IMR-90 (cell line): Measurements from ENCODE around the gene SDR9C7. TPM values are rescaled to one million over a fixed set of nuclear protein-coding genes. Genes with fewer than 3 reads are reported as not detected.

Experiments
- ATAC-seq: fragments of 200-7000 bp; cut with Tn5 transposase; 2 replicates; pipeline ENCODE4 v1.9.1; 2020; ENCODE audit warnings: low read depth, mild to moderate bottlenecking, moderate library complexity
- BruUV-seq: library from RNA; stranded (reverse); fragments of 400-500 nt; replicated peaks from 2 replicates; lab custom pipeline; 2021; lab: Mats Ljungman, UMichigan
- CTCF ChIA-PET: fragments of 300-600 bp; formaldehyde crosslinking; extraction: SDS; loops from one replicate; lab custom pipeline; 2021; ENCODE audit warnings: antibody characterized with exemption; lab: Yijun Ruan, JAX
- POLR2A ChIA-PET: fragments of 300-600 bp; sonication (Branson Sonifier 250); formaldehyde crosslinking; loops from one replicate; lab custom pipeline; 2022; ENCODE audit warnings: antibody characterized with exemption; ENCODE audit not compliant: unreplicated experiment; lab: Charles Lee
- DNase-seq: peaks from one replicate; pipeline ENCODE4 v3.0.0; 2013
- H2AFZ ChIP-seq: replicated peaks from 2 replicates; pipeline ENCODE3; 2013; ENCODE audit warnings: low read length, mild to moderate bottlenecking; ENCODE audit not compliant: poor library complexity
- H2AK5ac ChIP-seq: 2 replicates; pipeline ENCODE4 v1.6.1; 2013; ENCODE audit warnings: low read depth, low read length, inconsistent platforms
- H2AK9ac ChIP-seq: replicated peaks from 2 replicates; pipeline ENCODE3; 2013; ENCODE audit warnings: mild to moderate bottlenecking, low read depth, low read length, moderate library complexity; ENCODE audit not compliant: poor library complexity
- H2BK120ac ChIP-seq: 2 replicates; pipeline ENCODE4 v1.6.1; 2013; ENCODE audit warnings: low read depth, low read length, inconsistent platforms
- H2BK15ac ChIP-seq: 3 replicates; pipeline ENCODE4 v1.6.1; 2013; ENCODE audit warnings: low read depth, low read length, inconsistent platforms
- H2BK20ac ChIP-seq: 2 replicates; pipeline ENCODE4 v1.6.1; 2013; ENCODE audit warnings: low read depth, mild to moderate bottlenecking, inconsistent platforms, low read length, moderate library complexity
- H2BK5ac ChIP-seq: 2 replicates; pipeline ENCODE4 v1.6.1; 2013; ENCODE audit warnings: mild to moderate bottlenecking, low read depth, low read length, inconsistent platforms; ENCODE audit not compliant: poor library complexity, severe bottlenecking
- H3K14ac ChIP-seq: replicated peaks from 2 replicates; pipeline ENCODE4 v1.6.1; 2013; ENCODE audit warnings: low read depth, low read length, inconsistent platforms
- H3K18ac ChIP-seq: 2 replicates; pipeline ENCODE4 v1.6.1; 2013; ENCODE audit warnings: low read depth, low read length, control low read depth
- H3K23ac ChIP-seq: 2 replicates; pipeline ENCODE4 v1.6.1; 2013; ENCODE audit warnings: low read depth, low read length, inconsistent platforms
- H3K27ac ChIP-seq: 2 replicates; pipeline ENCODE4 v1.5.1; 2013; ENCODE audit warnings: mild to moderate bottlenecking, control low read depth, low read length; ENCODE audit not compliant: insufficient read depth
- H3K27me3 ChIP-seq: 2 replicates; pipeline ENCODE4 v1.6.1; 2013; ENCODE audit warnings: low read length; ENCODE audit not compliant: control insufficient read depth, insufficient read depth
- H3K36me3 ChIP-seq: 2 replicates; pipeline ENCODE4 v1.6.1; 2013; ENCODE audit warnings: low read length, mixed read lengths; ENCODE audit not compliant: control insufficient read depth, insufficient read depth
- H3K4ac ChIP-seq: 2 replicates; pipeline ENCODE4 v1.6.1; 2013; ENCODE audit warnings: low read depth, low read length, inconsistent platforms
- H3K4me1 ChIP-seq: 2 replicates; pipeline ENCODE4 v1.6.1; 2013; ENCODE audit warnings: low read length, mixed read lengths; ENCODE audit not compliant: control insufficient read depth, insufficient read depth
- H3K4me2 ChIP-seq: 2 replicates; pipeline ENCODE4 v1.6.1; 2013; ENCODE audit warnings: low read depth, mild to moderate bottlenecking, control low read depth, low read length, moderate library complexity
- H3K4me3 ChIP-seq: 2 replicates; pipeline ENCODE4 v1.5.1; 2013; ENCODE audit warnings: low read depth, mild to moderate bottlenecking, control low read depth, low read length, moderate library complexity; ENCODE audit not compliant: insufficient read depth
- H3K56ac ChIP-seq: 2 replicates; pipeline ENCODE4 v1.6.1; 2013; ENCODE audit warnings: low read length, inconsistent platforms; ENCODE audit not compliant: insufficient read depth; ENCODE audit errors: extremely low read depth
- H3K79me1 ChIP-seq, 2 experiments: 2 replicates each; pipeline ENCODE4 v1.6.1; 2013; ENCODE audit warnings: low read length in 2 of 2, inconsistent platforms in 1 of 2, low read depth in 1 of 2
- H3K9ac ChIP-seq: 2 replicates; pipeline ENCODE4 v1.6.1; 2013; ENCODE audit warnings: low read depth, low read length, control low read depth
- H3K9me1 ChIP-seq: 2 replicates; pipeline ENCODE4 v1.6.1; 2013; ENCODE audit warnings: low read length, inconsistent platforms; ENCODE audit not compliant: insufficient read depth
- H3K9me3 ChIP-seq: 2 replicates; pipeline ENCODE4 v1.6.1; 2013; ENCODE audit warnings: low read length; ENCODE audit not compliant: control insufficient read depth, insufficient read depth
- H4K20me1 ChIP-seq: 2 replicates; pipeline ENCODE4 v1.6.1; 2013; ENCODE audit warnings: low read length, inconsistent platforms; ENCODE audit not compliant: insufficient read depth
- H4K5ac ChIP-seq: 2 replicates; pipeline ENCODE4 v1.6.1; 2013; ENCODE audit warnings: mild to moderate bottlenecking, low read depth, low read length, control low read depth
- H4K8ac ChIP-seq, 2 experiments: 2 replicates each; pipeline ENCODE4 v1.6.1; 2013; ENCODE audit warnings: low read depth in 2 of 2, low read length in 2 of 2, control low read depth in 1 of 2, inconsistent platforms in 1 of 2
- H4K91ac ChIP-seq: 2 replicates; pipeline ENCODE4 v1.6.1; 2013; ENCODE audit warnings: low read depth, low read length, inconsistent platforms; ENCODE audit not compliant: insufficient read depth
- MAFK ChIP-seq: IDR thresholded peaks from 2 replicates; pipeline ENCODE4 v1.6.1; 2012; ENCODE audit warnings: low read depth, low read length, improper control_type of control experiment
- MAZ ChIP-seq: IDR thresholded peaks from 2 replicates; pipeline ENCODE4 v1.6.1; 2012; ENCODE audit warnings: low read depth, mild to moderate bottlenecking, low read length, improper control_type of control experiment, moderate library complexity, borderline replicate concordance
- MXI1 ChIP-seq: IDR thresholded peaks from 2 replicates; pipeline ENCODE4 v1.6.1; 2012; ENCODE audit warnings: low read depth, mild to moderate bottlenecking, low read length, moderate library complexity, borderline replicate concordance
- POLR2A ChIP-seq: IDR thresholded peaks from 2 replicates; pipeline ENCODE4 v1.6.1; 2012; ENCODE audit warnings: mild to moderate bottlenecking, low read depth, low read length
- WGBS, 2 experiments: methylation state at CpG; one replicate each; pipeline versions ENCODE4 v1.1.5 to v1.1.7; 2013; ENCODE audit warnings: missing lambda C conversion rate in 2 of 2; ENCODE audit not compliant: insufficient read length in 1 of 2; ENCODE audit errors: extremely low coverage in 2 of 2; 5-methylcytosine and 5-hydroxymethylcytosine counted together
- dilution Hi-C: fragments of 300-500 bp; cut with HindIII; formaldehyde crosslinking; loops from one replicate; pipeline ENCODE4 v1.14.3; 2018; ENCODE audit warnings: low sequenced_read_pairs; ENCODE audit not compliant: unreplicated experiment
- in situ Hi-C: fragments of 300-500 bp; cut with MboI; formaldehyde crosslinking; loops from 3 replicates; pipeline ENCODE4 v1.14.3; 2019; ENCODE audit warnings: low sequenced_read_pairs, inconsistent platforms, mixed read lengths
- intact Hi-C: fragments of 100-400 bp; cut with micrococcal nuclease; formaldehyde crosslinking; loops from 2 replicates; pipeline ENCODE4 v1.10.0; 2022
- polyA plus RNA-seq, 3 experiments: library from polyadenylated mRNA; depleted of rRNA; stranded (reverse); fragments of >200 nt; gene quantifications; 2 replicates each; pipeline ENCODE4 v1.2.3, GENCODE V29; 2012; ENCODE audit warnings: low replicate concordance in 1 of 3
- total RNA-seq: library from RNA; depleted of rRNA; stranded (reverse); fragments of >200 nt; gene quantifications from 2 replicates; pipeline ENCODE4 v1.2.3, GENCODE V29; 2012

Gene SDR9C7
- total and polyA plus RNA-seq, 2 of the 4 experiments (the other 2 are of a cell fraction): not detected

DNA sequence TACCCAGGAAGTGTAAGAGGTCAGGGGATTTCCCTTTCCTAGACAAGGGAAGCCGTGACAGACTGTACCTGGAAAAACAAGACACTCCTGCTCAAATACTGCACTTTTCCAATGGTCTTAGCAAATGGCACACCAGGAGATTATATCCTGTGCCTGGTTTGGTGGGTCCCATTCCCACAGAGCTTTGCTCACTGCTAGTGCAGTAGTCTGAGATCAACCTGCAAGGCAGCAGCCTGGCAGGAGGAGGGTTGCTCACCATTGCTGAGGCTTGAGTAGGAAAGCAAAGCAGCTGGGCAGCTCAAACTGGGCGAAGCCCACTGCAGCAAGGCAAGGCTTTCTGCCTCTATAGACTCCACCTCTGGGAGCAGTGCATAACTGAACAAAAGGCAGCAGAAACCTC, 24.2 kb upstream of the SDR9C7 start:
- no peak overlapping the region for H2AK5ac ChIP-seq
- H3K4me2 ChIP-seq: no peak overlapping the region
- ATAC-seq (no peak), DNase-seq (no peak)
- no peaks in the 10 kb centered on the region for H3K36me3 ChIP-seq
- 0 out of 2 replicates have a peak, but pooled peaks cover 5% of the 10 kb centered on the region for H3K9me1 ChIP-seq
- H4K20me1 ChIP-seq: no peaks in the 10 kb centered on the region
- H2BK15ac ChIP-seq: no peak overlapping the region
- no peak overlapping the region for H3K4ac ChIP-seq
- in situ Hi-C loops (no loop called here), intact Hi-C loops (no loop called here), dilution Hi-C loops (no loop called here)
- peaks cover 6% of the 10 kb centered on the region for H3K9me3 ChIP-seq
- no peak overlapping the region for H3K4me3 ChIP-seq
- H3K4me1 ChIP-seq: no peaks in the 10 kb centered on the region
- no peaks in the 10 kb centered on the region for H3K79me1 ChIP-seq
- H3K27ac ChIP-seq: no peak overlapping the region
- H2BK120ac ChIP-seq: no peak overlapping the region
- no peak overlapping the region for H3K18ac ChIP-seq
- no peak overlapping the region for H4K5ac ChIP-seq
- POLR2A ChIA-PET: no interaction called here
- CTCF ChIA-PET: no interaction called here
- H2BK20ac ChIP-seq: no peak overlapping the region
- no peak overlapping the region for H4K91ac ChIP-seq
- no peak overlapping the region for H2AK9ac ChIP-seq
- no peak overlapping the region for H3K9ac ChIP-seq
- WGBS, 2 experiments: no CpG with 5 or more reads among the region's 2 CpGs
- no peak for TF ChIP-seq MAZ
- no peak for TF ChIP-seq MXI1
- no peak for TF ChIP-seq POLR2A
- TF ChIP-seq MAFK: no peak
- no TSS peak for BruUV-seq
- H4K8ac ChIP-seq: no peak overlapping the region
- H3K23ac ChIP-seq: no peak overlapping the region
- H3K56ac ChIP-seq: no peak overlapping the region
- no peak overlapping the region for H2AFZ ChIP-seq
- H3K27me3 ChIP-seq: peaks cover 38% of the 10 kb centered on the region
- no peak overlapping the region for H3K14ac ChIP-seq
- no peak overlapping the region for H2BK5ac ChIP-seq
